MCF 10A (cell line): ENCODE data around the gene RPS6KA2. TPM values are rescaled to one million over a fixed set of nuclear protein-coding genes. Genes with fewer than 3 reads are reported as not detected.

Source experiments
- BruUV-seq: library from RNA; stranded (reverse); fragments of 400-500 nt; replicated peaks from 2 replicates; lab custom pipeline; 2021; lab: Mats Ljungman, UMichigan
- CTCF ChIA-PET: fragments of 300-600 bp; sonication (Branson Sonifier 250); formaldehyde crosslinking; extraction: SDS; loops from one replicate; lab custom pipeline; 2021; ENCODE audit warnings: antibody characterized with exemption, inconsistent platforms; lab: Yijun Ruan, JAX
- POLR2A ChIA-PET: fragments of 300-600, 350-650 bp; sonication (Branson Sonifier 250); formaldehyde crosslinking; extraction: SDS; loops from one replicate; lab custom pipeline; 2020; ENCODE audit warnings: antibody characterized with exemption, inconsistent platforms; lab: Yijun Ruan, JAX
- DNase-seq: peaks from one replicate; pipeline ENCODE4 v3.0.0-alpha.2; 2018; ENCODE audit not compliant: unreplicated experiment
- H3K27ac Mint-ChIP-seq: one replicate; pipeline ENCODE4 v1.8.0; 2022; ENCODE audit warnings: mild to moderate bottlenecking, low read depth, mixed read lengths; ENCODE audit not compliant: unreplicated experiment
- H3K27me3 Mint-ChIP-seq: one replicate; pipeline ENCODE4 v1.8.0; 2022; ENCODE audit warnings: mixed read lengths; ENCODE audit not compliant: insufficient read depth, unreplicated experiment
- H3K36me3 Mint-ChIP-seq: one replicate; pipeline ENCODE4 v1.8.0; 2022; ENCODE audit warnings: mild to moderate bottlenecking, moderate library complexity, mixed read lengths; ENCODE audit not compliant: insufficient read depth, unreplicated experiment
- H3K4me1 Mint-ChIP-seq: one replicate; pipeline ENCODE4 v1.8.0; 2022; ENCODE audit warnings: mixed read lengths; ENCODE audit not compliant: insufficient read depth, unreplicated experiment
- H3K4me3 Mint-ChIP-seq: one replicate; pipeline ENCODE4 v1.8.0; 2022; ENCODE audit warnings: mild to moderate bottlenecking, moderate library complexity, mixed read lengths; ENCODE audit not compliant: unreplicated experiment
- H3K9me3 Mint-ChIP-seq: one replicate; pipeline ENCODE4 v1.8.0; 2022; ENCODE audit warnings: mixed read lengths; ENCODE audit not compliant: unreplicated experiment
- intact Hi-C: fragments of 100-400 bp; cut with micrococcal nuclease; formaldehyde crosslinking; loops from 2 replicates; pipeline ENCODE4 v1.14.1; 2022
- total RNA-seq: library from RNA; stranded (reverse); gene quantifications from 2 replicates; pipeline ENCODE4 v1.2.3, GENCODE V29; 2022
- TF ChIP-seq, protein P1 (sequence below): fragments of 200-600 bp; IDR thresholded peaks from one replicate; pipeline ENCODE4 v1.8.0; 2022; ENCODE audit warnings: antibody characterized with exemption, mild to moderate bottlenecking; ENCODE audit not compliant: unreplicated experiment

RPS6KA2 gene
- total RNA-seq, 1 experiment from 2014 or later = 126 TPM

GRCh38 chr6:166446567-166447065 is 180.4 kb downstream of the RPS6KA2 start:
- TF ChIP-seq, protein P1, sequence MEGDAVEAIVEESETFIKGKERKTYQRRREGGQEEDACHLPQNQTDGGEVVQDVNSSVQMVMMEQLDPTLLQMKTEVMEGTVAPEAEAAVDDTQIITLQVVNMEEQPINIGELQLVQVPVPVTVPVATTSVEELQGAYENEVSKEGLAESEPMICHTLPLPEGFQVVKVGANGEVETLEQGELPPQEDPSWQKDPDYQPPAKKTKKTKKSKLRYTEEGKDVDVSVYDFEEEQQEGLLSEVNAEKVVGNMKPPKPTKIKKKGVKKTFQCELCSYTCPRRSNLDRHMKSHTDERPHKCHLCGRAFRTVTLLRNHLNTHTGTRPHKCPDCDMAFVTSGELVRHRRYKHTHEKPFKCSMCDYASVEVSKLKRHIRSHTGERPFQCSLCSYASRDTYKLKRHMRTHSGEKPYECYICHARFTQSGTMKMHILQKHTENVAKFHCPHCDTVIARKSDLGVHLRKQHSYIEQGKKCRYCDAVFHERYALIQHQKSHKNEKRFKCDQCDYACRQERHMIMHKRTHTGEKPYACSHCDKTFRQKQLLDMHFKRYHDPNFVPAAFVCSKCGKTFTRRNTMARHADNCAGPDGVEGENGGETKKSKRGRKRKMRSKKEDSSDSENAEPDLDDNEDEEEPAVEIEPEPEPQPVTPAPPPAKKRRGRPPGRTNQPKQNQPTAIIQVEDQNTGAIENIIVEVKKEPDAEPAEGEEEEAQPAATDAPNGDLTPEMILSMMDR = no peak
- H3K36me3 Mint-ChIP-seq = peaks cover 87% of the 10 kb centered on the region
- CTCF ChIA-PET = no interaction called here
- intact Hi-C loops = no loop called here
- DNase-seq = no peak
- H3K9me3 Mint-ChIP-seq = no peaks in the 10 kb centered on the region
- no TSS peak for BruUV-seq
- no peaks in the 10 kb centered on the region for H3K27me3 Mint-ChIP-seq
- POLR2A ChIA-PET = no interaction called here
- no peak overlapping the region for H3K4me3 Mint-ChIP-seq
- peak overlapping the region; percentile 23 for H3K27ac Mint-ChIP-seq
- H3K4me1 Mint-ChIP-seq = no peaks in the 10 kb centered on the region

DNA sequence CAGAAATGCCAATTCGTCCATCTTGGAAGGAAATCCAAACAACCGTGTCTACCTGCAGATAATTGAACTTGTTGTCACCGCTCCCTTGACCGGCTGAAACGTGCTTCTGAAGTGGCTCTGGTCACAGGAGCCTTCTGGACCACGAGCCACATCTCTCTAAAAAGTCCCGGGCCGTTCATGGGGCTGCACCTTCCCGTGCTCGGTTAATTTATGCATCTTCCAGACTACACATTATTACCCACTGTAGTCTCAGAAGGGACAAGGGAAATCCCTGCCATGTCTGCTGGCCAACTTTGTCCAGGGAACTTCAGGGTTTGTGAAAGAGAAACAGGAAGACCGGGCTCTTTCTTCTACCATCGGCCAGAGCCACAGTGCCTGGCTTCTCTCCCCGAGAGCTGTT is 180.9 kb downstream of the RPS6KA2 start:
- no peaks in the 10 kb centered on the region for H3K4me1 Mint-ChIP-seq
- TF ChIP-seq, protein P1 = no peak
- H3K27ac Mint-ChIP-seq = no peak overlapping the region
- H3K36me3 Mint-ChIP-seq = peaks cover 90% of the 10 kb centered on the region
- intact Hi-C loops = no loop called here
- ChIA-PET CTCF (no interaction called here), POLR2A (no interaction called here)
- DNase-seq = no peak
- no TSS peak for BruUV-seq
- no peak overlapping the region for H3K4me3 Mint-ChIP-seq
- H3K27me3 Mint-ChIP-seq = no peaks in the 10 kb centered on the region
- H3K9me3 Mint-ChIP-seq = no peaks in the 10 kb centered on the region

DNA sequence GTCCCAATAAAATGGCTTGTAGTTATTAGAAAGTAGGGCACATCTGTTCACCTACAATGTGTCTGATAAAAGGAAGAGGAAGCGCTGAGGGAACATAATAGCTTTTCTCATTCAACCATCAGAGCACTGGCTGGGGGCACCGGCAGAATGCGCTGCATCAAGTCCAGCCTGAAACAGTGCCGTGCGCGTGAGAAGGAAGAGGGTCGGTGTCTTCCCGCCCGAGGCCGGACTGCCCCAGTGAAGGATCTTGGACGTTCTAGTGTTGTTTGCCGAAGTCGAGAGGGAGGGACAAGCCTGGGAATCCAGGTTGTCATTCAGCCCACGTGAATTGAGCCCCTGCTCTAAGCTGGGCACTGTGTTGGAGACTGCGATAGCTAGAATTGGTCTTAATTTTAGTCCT is 182.6 kb downstream of the RPS6KA2 start:
- Mint-ChIP-seq H3K4me3 (no peak overlapping the region), H3K27me3 (no peaks in the 10 kb centered on the region), H3K4me1 (no peaks in the 10 kb centered on the region), H3K27ac (no peak overlapping the region), H3K9me3 (no peaks in the 10 kb centered on the region), H3K36me3 (peaks cover 87% of the 10 kb centered on the region)
- TF ChIP-seq, protein P1 = no peak
- no TSS peak for BruUV-seq
- ChIA-PET POLR2A (interaction anchor here (0.7 kb wide), 1 partner anchor 13 kb away, joined by 3 read pairs; no protein-coding TSS in a partner anchor), CTCF (interaction anchor here (0.5 to 1.5 kb wide), 5 partner anchors 14 to 1925 kb away, joined by 3 read pairs; no protein-coding TSS in a partner anchor)
- DNase-seq = no peak
- intact Hi-C loops = no loop called here

- BruUV-seq = no TSS peak
- Mint-ChIP-seq H3K27ac (no peak overlapping the region), H3K4me3 (no peak overlapping the region), H3K27me3 (no peaks in the 10 kb centered on the region), H3K36me3 (peaks cover 87% of the 10 kb centered on the region), H3K9me3 (no peaks in the 10 kb centered on the region), H3K4me1 (no peaks in the 10 kb centered on the region)
- intact Hi-C loops = no loop called here
- CTCF ChIA-PET = no interaction called here
- POLR2A ChIA-PET = no interaction called here
- DNase-seq = no peak
- TF ChIP-seq, protein P1 = no peak
Observed at GRCh38 chr6:166443166-166443565, 183.9 kb downstream of the RPS6KA2 start.
